ENCODE results near the gene SMURF1.

The SMURF1 gene

DNA sequence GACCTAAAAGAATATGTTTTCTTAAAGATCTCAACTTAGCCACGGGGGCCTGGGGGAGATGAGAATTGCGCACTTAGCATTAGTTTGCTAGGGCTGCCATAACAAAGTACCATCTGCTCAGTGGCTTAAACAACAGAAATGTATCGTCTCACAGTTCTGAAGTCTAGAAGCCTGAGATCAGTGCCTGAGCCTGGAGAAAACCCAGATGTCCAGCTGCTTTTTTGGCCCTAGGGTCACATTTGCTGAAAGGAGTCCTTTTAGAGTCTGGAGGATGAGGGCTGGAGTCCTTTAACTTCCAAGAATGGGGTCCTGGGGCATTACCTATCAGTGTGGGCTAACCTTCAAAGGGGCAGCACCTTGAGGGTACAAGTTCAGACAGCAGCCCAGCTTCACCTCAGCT is 48.2 kb downstream of the SMURF1 start:
- Histone ChIP-seq H2BK15ac (ENCODE audit: low read length) (no peak overlapping the region), H3K27ac (replicated peaks; ENCODE audit: low read length) (no peak overlapping the region), H2BK120ac (ENCODE audit: low read depth, low read length) (no peak overlapping the region), H3K36me3 (replicated peaks in 1 of 2; ENCODE audit: control insufficient read depth in 2 of 2, insufficient read depth in 2 of 2, low read length in 2 of 2) (no peaks in the 10 kb centered on the region), H3K9ac (ENCODE audit: low read depth, low read length, poor library complexity) (no peak overlapping the region), H3K14ac (ENCODE audit: low read length) (no peak overlapping the region), H3K4me1 (ENCODE audit: control insufficient read depth in 2 of 2, insufficient read depth in 1 of 2, low read depth in 1 of 2, low read length in 2 of 2) (peaks cover 2 to 5% of the 10 kb centered on the region in 2 donors), H3K23ac (ENCODE audit: low read depth, low read length, poor library complexity) (no peak overlapping the region), H3K18ac (ENCODE audit: low read length) (no peak overlapping the region), H3K4me3 (ENCODE audit: low read length in 2 of 2) (no peak overlapping the region), H4K8ac (ENCODE audit: low read depth, low read length) (no peak overlapping the region), H3K27me3 (ENCODE audit: control insufficient read depth in 3 of 3, insufficient read depth in 3 of 3, low read depth in 1 of 3, low read length in 3 of 3) (no peaks in the 10 kb centered on the region), H3K4ac (ENCODE audit: low read length) (no peak overlapping the region), H2BK12ac (ENCODE audit: low read length) (no peak overlapping the region), H2BK5ac (ENCODE audit: low read length) (no peak overlapping the region), H3K9me3 (replicated peaks in 1 of 2; ENCODE audit: control insufficient read depth in 2 of 2, insufficient read depth in 1 of 2, low read depth in 1 of 2, low read length in 2 of 2) (peaks cover 0 to 24% of the 10 kb centered on the region in 2 donors), H2AK5ac (ENCODE audit: low read depth, low read length) (no peak overlapping the region), H4K91ac (ENCODE audit: low read depth, low read length, poor library complexity) (no peak overlapping the region), H2AFZ (ENCODE audit: low read length) (no peak overlapping the region), H3K79me1 (ENCODE audit: low read depth, low read length) (peaks cover 2% of the 10 kb centered on the region), H3K4me2 (ENCODE audit: insufficient read depth, low read length, poor library complexity, severe bottlenecking) (no peak overlapping the region)
- DNase-seq (ENCODE audit: low spot score): no peak
- no CpG with 5 or more reads among the region's 3 CpGs for WGBS, 2 donors (ENCODE audit: extremely low coverage in 2 of 2, insufficient read length in 2 of 2, insufficient replicate concordance in 1 of 2)

DNA sequence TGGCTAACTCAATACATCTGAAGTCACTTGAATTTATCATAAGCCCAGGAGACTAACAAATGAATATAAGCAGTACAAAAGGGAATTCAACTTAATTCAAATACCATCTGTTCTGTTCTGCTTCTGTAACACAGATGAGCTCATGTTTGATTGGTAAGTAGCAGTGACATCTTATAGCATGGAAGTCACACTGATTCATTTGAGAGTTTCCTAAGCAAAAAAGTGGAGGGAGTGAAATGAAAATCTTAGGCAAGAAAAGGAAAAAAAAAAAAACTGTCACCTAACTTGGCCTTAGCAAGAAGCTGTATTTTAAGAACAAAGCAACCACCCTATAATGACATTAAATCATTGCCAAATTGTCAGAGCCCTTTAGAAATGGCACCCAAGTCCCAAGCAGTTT is 49.5 kb downstream of the SMURF1 start:
- Histone ChIP-seq H3K36me3 (replicated peaks in 1 of 2; ENCODE audit: control insufficient read depth in 2 of 2, insufficient read depth in 2 of 2, low read length in 2 of 2) (no peaks in the 10 kb centered on the region), H3K27ac (replicated peaks; ENCODE audit: low read length) (no peak overlapping the region), H2AK5ac (ENCODE audit: low read depth, low read length) (no peak overlapping the region), H3K27me3 (ENCODE audit: control insufficient read depth in 3 of 3, insufficient read depth in 3 of 3, low read depth in 1 of 3, low read length in 3 of 3) (no peaks in the 10 kb centered on the region), H2BK120ac (ENCODE audit: low read depth, low read length) (no peak overlapping the region), H3K4me3 (ENCODE audit: low read length in 2 of 2) (no peak overlapping the region), H4K8ac (ENCODE audit: low read depth, low read length) (no peak overlapping the region), H3K4me1 (ENCODE audit: control insufficient read depth in 2 of 2, insufficient read depth in 1 of 2, low read depth in 1 of 2, low read length in 2 of 2) (peaks cover 4 to 5% of the 10 kb centered on the region in 2 donors), H3K23ac (ENCODE audit: low read depth, low read length, poor library complexity) (no peak overlapping the region), H2BK5ac (ENCODE audit: low read length) (no peak overlapping the region), H4K91ac (ENCODE audit: low read depth, low read length, poor library complexity) (no peak overlapping the region), H3K79me1 (ENCODE audit: low read depth, low read length) (peaks cover 2% of the 10 kb centered on the region), H2AFZ (ENCODE audit: low read length) (no peak overlapping the region), H2BK12ac (ENCODE audit: low read length) (no peak overlapping the region), H3K4me2 (ENCODE audit: insufficient read depth, low read length, poor library complexity, severe bottlenecking) (no peak overlapping the region), H3K14ac (ENCODE audit: low read length) (no peak overlapping the region), H3K18ac (ENCODE audit: low read length) (no peak overlapping the region), H3K9me3 (replicated peaks in 1 of 2; ENCODE audit: control insufficient read depth in 2 of 2, insufficient read depth in 1 of 2, low read depth in 1 of 2, low read length in 2 of 2) (peaks cover 0 to 15% of the 10 kb centered on the region in 2 donors), H3K9ac (ENCODE audit: low read depth, low read length, poor library complexity) (no peak overlapping the region), H2BK15ac (ENCODE audit: low read length) (no peak overlapping the region), H3K4ac (ENCODE audit: low read length) (no peak overlapping the region)
- no peak for DNase-seq (ENCODE audit: low spot score)

DNA sequence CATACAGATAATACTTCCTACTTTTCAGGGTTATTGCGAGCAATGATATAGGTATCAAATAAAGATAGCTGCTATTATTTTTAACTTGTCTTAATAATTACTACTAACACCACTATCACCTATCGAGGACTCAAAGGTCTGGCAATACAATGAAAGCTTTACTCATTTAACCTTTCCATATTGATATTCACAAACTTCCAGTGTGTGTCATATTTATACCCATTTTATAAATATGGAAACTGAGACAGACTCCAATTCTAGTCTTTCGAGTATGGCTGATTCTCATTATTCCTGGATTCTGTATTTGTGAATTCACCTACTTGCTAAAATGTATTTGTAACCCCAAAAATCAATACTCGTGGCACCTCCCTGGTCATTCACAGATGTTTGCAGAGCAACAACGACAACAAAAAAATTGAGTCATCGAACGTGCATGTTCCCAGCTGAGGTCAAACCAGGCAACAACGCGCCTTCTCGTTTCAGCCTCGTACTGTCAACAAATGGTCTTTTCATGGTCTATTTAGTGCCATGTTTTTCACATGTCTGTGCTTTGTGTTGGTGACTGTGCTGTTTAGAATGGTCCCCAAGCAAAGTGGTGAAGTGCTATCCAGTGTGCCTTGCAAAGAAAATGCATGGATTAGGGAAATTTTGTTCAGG is 51.7 kb downstream of the SMURF1 start:
- Histone ChIP-seq H2AFZ (ENCODE audit: low read length) (no peak overlapping the region), H3K27ac (replicated peaks; ENCODE audit: low read length) (no peak overlapping the region), H2BK12ac (ENCODE audit: low read length) (no peak overlapping the region), H2AK5ac (ENCODE audit: low read depth, low read length) (no peak overlapping the region), H3K36me3 (replicated peaks in 1 of 2; ENCODE audit: control insufficient read depth in 2 of 2, insufficient read depth in 2 of 2, low read length in 2 of 2) (no peaks in the 10 kb centered on the region), H4K91ac (ENCODE audit: low read depth, low read length, poor library complexity) (no peak overlapping the region), H3K18ac (ENCODE audit: low read length) (no peak overlapping the region), H3K4ac (ENCODE audit: low read length) (no peak overlapping the region), H3K79me1 (ENCODE audit: low read depth, low read length) (peaks cover 2% of the 10 kb centered on the region), H2BK5ac (ENCODE audit: low read length) (no peak overlapping the region), H3K27me3 (ENCODE audit: control insufficient read depth in 3 of 3, insufficient read depth in 3 of 3, low read depth in 1 of 3, low read length in 3 of 3) (no peaks in the 10 kb centered on the region), H3K9me3 (replicated peaks in 1 of 2; ENCODE audit: control insufficient read depth in 2 of 2, insufficient read depth in 1 of 2, low read depth in 1 of 2, low read length in 2 of 2) (peaks cover 0 to 4% of the 10 kb centered on the region in 2 donors), H2BK120ac (ENCODE audit: low read depth, low read length) (no peak overlapping the region), H3K4me2 (ENCODE audit: insufficient read depth, low read length, poor library complexity, severe bottlenecking) (no peak overlapping the region), H2BK15ac (ENCODE audit: low read length) (no peak overlapping the region), H3K4me3 (ENCODE audit: low read length in 2 of 2) (no peak overlapping the region), H4K8ac (ENCODE audit: low read depth, low read length) (no peak overlapping the region), H3K23ac (ENCODE audit: low read depth, low read length, poor library complexity) (no peak overlapping the region), H3K9ac (ENCODE audit: low read depth, low read length, poor library complexity) (no peak overlapping the region), H3K4me1 (ENCODE audit: control insufficient read depth in 2 of 2, insufficient read depth in 1 of 2, low read depth in 1 of 2, low read length in 2 of 2) (peaks cover 0 to 4% of the 10 kb centered on the region in 2 donors), H3K14ac (ENCODE audit: low read length) (no peak overlapping the region)
- no peak for DNase-seq (ENCODE audit: low spot score)
- WGBS, 2 donors (ENCODE audit: extremely low coverage in 2 of 2, insufficient read length in 2 of 2, insufficient replicate concordance in 1 of 2): no CpG with 5 or more reads among the region's 11 CpGs

DNA sequence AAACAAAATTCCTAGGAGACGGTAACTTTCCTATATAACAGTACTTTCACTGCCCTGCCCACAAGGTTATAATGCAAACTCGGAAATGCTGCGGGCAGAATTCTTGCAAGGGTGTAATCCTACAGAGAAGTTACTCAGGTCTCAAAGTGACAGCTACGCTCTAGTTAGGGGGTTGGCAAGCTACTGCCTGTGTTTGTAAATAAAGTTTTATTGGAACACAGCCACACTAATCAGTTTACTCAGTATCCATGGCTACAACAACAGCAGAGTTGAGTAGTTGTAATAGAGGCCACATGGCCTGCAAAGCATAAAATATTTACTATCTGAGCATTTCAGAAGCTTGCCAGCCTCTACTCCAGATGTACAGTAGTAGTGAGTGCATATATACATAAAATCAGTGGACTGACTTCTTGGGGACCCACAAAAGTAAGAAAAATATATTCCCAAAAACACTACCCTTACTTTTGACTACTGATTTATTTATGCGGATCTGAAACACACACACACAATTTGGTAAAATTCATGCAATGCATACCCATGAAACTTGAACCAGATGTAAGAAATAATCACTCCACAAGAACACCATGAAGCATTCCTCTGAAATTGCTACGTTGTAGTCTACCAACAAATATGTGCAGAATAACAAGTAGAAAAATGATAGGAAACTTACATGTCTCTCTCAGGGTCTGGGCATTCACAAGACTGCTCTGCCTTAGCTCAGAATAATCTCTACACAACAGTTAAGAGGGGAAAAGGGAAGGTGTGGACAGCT is 53.0 kb downstream of the SMURF1 start:
- no peak overlapping the region for H4K91ac ChIP-seq (ENCODE audit: low read depth, low read length, poor library complexity)
- H3K27me3 ChIP-seq (ENCODE audit: control insufficient read depth in 3 of 3, insufficient read depth in 3 of 3, low read depth in 1 of 3, low read length in 3 of 3): no peaks in the 10 kb centered on the region
- no peaks in the 10 kb centered on the region for H3K36me3 ChIP-seq (replicated peaks in 1 of 2; ENCODE audit: control insufficient read depth in 2 of 2, insufficient read depth in 2 of 2, low read length in 2 of 2)
- H2BK5ac ChIP-seq (ENCODE audit: low read length): no peak overlapping the region
- no peak overlapping the region for H3K23ac ChIP-seq (ENCODE audit: low read depth, low read length, poor library complexity)
- H3K4me1 ChIP-seq (ENCODE audit: control insufficient read depth in 2 of 2, insufficient read depth in 1 of 2, low read depth in 1 of 2, low read length in 2 of 2): peaks cover 0 to 4% of the 10 kb centered on the region in 2 donors
- no peak overlapping the region for H3K18ac ChIP-seq (ENCODE audit: low read length)
- H2AK5ac ChIP-seq (ENCODE audit: low read depth, low read length): no peak overlapping the region
- no CpG with 5 or more reads among the region's 6 CpGs for WGBS, 2 donors (ENCODE audit: extremely low coverage in 2 of 2, insufficient read length in 2 of 2, insufficient replicate concordance in 1 of 2)
- no peak for DNase-seq (ENCODE audit: low spot score)
- peaks cover 2 to 8% of the 10 kb centered on the region in 2 donors for H3K9me3 ChIP-seq (replicated peaks in 1 of 2; ENCODE audit: control insufficient read depth in 2 of 2, insufficient read depth in 1 of 2, low read depth in 1 of 2, low read length in 2 of 2)
- no peak overlapping the region for H2BK12ac ChIP-seq (ENCODE audit: low read length)
- H3K4ac ChIP-seq (ENCODE audit: low read length): no peak overlapping the region
- H3K9ac ChIP-seq (ENCODE audit: low read depth, low read length, poor library complexity): no peak overlapping the region
- no peak overlapping the region for H2BK120ac ChIP-seq (ENCODE audit: low read depth, low read length)
- H3K27ac ChIP-seq (replicated peaks; ENCODE audit: low read length): no peak overlapping the region
- H4K8ac ChIP-seq (ENCODE audit: low read depth, low read length): no peak overlapping the region
- peaks cover 2% of the 10 kb centered on the region for H3K79me1 ChIP-seq (ENCODE audit: low read depth, low read length)
- H2AFZ ChIP-seq (ENCODE audit: low read length): no peak overlapping the region
- no peak overlapping the region for H3K4me2 ChIP-seq (ENCODE audit: insufficient read depth, low read length, poor library complexity, severe bottlenecking)
- no peak overlapping the region for H3K4me3 ChIP-seq (ENCODE audit: low read length in 2 of 2)
- H3K14ac ChIP-seq (ENCODE audit: low read length): no peak overlapping the region
- no peak overlapping the region for H2BK15ac ChIP-seq (ENCODE audit: low read length)
